ENCODE data around the gene SAT1.
A peak's percentile ranks its signal among the peaks of the same experiment; 100 is the strongest.
"Not testable (repeated sequence)": the region's sequence is repeated elsewhere in the genome, so short reads cannot be mapped to it uniquely, and the experiment has no call there.

SAT1 gene

GRCh38 chrX:23782863-23783588 lies at the start of gene SAT1:
TSS of gene SAT1 (plus strand) at chrX:23783173. CDS start at chrX:23783352, 179 bp downstream.
- DNase-seq, result peak; percentile 52

- DNase-seq, result no peak
Observed at GRCh38 chrX:23736030-23736429, 46.9 kb upstream of the SAT1 start.

GRCh38 chrX:23737413-23737812 lies 45.6 kb upstream of the SAT1 start:
- DNase-seq, result no peak

- DNase-seq, result no peak
Observed at GRCh38 chrX:23742174-23742696, 40.7 kb upstream of the SAT1 start.

- DNase-seq, result peak; percentile 46
Observed at GRCh38 chrX:23742697-23743622, 40.0 kb upstream of the SAT1 start, which contains the start of gene ACOT9. TSS of gene ACOT9 (minus strand) at chrX:23743276. CDS start at chrX:23743144, 132 bp downstream.

GRCh38 chrX:23743623-23743971 lies 39.4 kb upstream of the SAT1 start:
- DNase-seq, result not testable (repeated sequence)

DNA sequence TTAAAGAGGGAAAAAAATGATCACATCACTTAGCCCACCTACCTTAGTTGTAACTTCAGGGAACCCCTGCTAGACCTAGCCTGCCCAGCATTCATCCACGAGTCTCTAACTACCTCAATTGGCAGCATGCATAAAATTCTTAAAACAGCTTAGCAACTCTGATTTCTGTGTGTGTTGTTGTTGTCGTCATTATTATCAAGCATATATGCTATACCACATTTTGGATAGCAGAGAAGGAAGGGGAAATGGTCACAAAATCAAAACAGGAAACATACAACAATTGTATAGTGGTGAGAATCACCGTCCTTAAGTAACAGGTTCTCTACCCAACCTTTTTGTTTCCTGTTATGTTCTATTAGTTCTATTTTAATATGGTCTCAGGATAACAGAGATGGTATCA lies 37.2 kb upstream of the SAT1 start:
- no peak for DNase-seq

DNA sequence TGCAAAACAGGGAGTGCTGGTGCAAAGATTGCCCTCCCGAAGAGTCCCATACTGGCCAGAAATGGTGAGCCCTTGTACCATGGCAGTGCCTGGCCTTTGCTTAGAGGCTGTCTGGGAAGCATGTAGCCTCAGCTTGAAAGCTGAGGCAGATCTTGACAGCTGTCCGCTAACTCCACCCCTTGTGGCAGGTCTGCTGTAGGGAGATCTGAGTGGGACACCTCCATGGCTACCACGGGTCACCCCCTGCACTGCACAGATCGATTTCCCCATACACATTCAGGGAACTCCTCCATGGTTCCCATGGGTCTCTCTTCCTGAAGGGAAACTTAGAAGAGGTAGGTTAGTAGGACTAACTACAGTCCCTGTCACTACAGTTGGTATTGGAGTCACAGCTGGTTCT lies 33.8 kb upstream of the SAT1 start:
- DNase-seq, result no peak

DNA sequence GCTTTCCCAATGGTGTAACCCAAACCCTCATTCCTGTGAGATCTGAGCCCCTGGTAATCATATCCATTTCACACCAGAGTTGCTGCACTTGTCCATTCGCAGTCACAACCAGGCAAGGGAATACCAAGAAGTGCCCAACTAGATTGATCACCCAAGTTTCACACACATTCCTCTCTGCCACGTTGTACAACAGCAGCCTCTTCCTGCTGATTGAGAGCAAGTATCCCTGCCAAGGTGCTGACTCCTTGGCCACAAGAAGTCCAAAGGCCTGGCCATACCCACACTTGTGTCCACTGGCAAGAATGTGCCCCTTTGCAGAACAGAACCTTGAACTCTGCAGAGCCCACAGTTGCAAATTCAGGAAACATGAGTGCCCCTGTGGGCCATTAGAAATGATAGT lies 33.4 kb upstream of the SAT1 start:
- DNase-seq, result no peak

GRCh38 chrX:23752740-23753415 lies 30.1 kb upstream of the SAT1 start:
- no peak for DNase-seq

DNA sequence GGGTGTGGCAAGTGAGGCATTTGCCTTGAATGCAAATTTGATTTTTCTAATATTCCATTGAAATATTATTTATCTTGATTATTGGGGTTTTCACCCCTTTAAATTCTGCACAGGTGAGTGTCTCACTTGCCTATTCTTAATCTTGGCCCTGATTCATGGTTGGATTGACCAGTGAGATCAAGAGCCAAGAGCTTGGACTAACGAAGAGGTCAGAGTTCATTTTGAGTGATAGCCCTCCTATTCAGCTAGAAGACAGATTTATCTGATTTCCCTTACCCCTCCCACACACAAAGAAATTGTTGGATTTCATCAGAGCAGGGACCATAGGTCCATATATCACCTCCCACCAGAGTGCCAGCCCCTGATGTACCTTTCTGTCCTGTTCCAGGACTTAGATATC lies 28.3 kb upstream of the SAT1 start:
- no peak for DNase-seq

GRCh38 chrX:23756165-23756564 lies 26.8 kb upstream of the SAT1 start:
- DNase-seq, result no peak

DNA sequence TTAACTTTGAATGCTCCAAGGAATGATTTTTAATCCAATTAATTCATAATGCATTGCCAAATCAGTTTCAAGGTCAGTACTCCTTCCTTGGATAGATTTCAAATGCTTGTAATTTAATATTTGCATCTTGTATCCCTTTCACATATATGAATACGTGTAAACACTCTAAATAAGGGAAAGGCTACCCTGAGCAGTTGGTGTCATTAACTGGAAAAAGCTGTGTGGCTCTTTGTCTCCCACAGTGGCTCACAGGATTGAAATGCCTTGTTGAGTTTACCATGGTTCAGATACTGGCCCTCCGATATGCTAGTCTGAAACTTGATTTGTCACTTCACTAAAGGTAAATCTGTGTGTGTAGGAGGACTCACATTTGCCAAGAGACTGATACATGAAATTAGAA lies 23.2 kb upstream of the SAT1 start:
- DNase-seq, result no peak

DNA sequence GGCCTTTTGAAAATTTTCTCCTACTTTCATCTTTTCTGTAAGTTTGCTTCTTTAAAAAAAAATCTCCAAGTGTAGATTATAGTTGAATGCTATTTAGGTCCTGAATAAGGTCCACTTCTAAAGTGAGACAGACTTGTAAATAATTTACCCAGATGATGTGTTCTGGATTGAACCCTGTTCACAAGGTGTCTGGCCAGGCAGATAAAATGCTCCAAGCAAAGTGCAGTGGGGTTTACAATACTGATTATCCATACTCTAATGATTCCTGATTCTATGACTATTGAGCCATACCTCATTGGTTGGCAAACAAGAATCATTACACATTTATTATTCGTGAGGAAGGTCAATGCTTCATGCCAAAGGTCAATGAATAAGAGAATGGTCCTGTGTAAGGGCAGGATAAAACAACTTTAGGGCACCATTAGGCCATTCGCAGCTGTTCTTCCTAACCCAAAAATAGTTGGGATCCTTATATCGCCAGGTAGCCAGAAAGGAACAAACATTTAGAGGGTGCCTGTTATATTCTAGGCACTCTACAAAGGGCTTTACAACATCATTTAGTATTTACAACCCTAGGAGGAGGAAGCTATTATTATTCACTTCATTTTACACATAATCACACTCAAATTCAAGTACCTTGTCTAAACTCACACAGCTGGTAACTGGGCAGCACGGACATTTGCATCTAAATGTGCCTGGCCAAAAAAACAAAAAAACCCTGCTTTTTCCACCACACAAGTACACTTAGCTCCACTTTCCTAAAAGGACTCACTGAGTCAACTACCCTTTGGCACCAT lies 18.6 kb upstream of the SAT1 start:
- DNase-seq, result peak; percentile 55

DNA sequence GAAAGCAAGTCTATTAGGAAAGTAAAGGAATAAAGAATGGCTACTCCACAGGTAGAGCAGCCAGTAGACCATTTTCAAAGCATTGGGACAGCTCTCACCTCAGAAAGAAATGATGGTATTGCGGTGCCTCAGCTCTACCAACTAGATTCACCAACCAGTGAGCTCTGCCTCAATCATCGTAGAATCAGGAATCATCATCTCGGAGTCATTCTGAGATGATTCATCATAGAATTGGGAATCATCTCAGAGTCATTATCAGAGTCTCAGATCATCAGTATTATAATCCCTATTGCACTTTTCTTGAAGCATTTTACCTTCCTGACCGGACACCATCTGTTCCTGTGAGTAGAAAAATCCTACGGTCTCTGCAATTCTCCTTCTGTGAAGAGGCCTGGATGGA lies 17.5 kb upstream of the SAT1 start:
- no peak for DNase-seq

GRCh38 chrX:23765868-23766267 lies 17.1 kb upstream of the SAT1 start:
- DNase-seq, result no peak

DNA sequence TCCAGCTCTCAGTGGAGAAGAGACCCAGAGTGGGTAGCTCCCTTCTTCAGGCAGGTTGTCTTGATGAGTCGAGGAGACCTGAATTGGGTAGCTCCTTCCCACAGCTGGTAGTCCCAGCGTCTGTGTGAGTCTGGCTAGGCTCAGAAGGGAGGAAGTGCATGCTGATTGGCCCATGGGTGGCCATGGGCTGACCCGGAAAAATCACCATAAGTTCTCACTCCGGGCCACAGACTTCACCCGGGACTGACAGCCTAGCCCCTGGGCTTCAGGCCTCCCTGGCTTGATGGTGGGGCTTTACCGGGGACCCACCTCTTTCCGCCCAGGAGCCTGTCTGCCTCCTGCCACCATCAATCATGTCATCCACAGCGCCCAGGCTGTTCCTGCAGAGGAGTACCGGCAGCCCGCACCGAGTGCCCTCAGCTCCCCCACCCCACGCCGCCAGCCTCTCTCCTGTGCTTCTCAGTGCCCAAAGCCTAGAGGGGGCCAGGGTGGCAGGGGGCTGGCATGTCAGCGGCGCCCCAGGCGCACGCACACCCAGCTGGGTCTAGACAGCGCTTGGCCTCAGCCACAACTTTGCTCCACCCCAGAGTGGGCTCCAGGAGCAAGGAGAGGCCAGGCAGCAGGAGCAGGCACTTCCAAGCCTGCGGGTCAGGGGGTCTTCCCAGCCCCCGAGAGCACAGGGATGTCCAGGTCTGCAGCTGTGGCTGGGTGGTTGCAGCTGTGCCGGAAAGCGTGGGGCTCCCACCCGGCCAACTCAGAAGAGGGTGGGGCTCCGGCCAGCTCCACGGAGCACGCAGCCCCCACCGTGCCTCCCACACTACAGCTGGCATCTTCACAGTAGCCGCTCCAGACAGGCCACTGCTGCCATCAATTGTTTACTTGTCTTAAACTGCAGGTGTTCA lies 16.1 kb upstream of the SAT1 start:
- DNase-seq, result no peak

GRCh38 chrX:23770142-23770541 lies 12.8 kb upstream of the SAT1 start:
- DNase-seq, result no peak

DNA sequence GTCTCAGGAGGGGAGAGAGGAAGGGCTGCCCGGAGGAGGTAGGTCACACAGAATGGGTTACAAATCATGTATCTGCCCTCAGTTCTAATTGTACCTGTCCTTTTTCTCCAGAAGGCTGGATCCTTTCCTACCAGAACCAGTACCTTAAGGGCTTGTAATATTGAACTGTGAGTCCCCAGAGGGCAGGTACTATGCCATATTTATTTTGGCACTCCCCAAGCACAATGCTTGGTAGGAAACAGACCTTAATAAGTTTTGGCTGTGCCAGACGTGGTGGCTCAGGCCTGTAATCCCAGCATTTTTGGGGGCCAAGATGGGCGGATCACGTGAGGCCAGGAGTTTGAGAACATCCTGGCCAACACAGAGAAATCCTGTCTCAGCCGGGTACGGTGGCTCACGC lies 11.9 kb upstream of the SAT1 start:
- DNase-seq, result not testable (repeated sequence)

GRCh38 chrX:23773601-23774175 lies 9.3 kb upstream of the SAT1 start:
- DNase-seq, result peak; percentile 25

- no peak for DNase-seq
Observed at GRCh38 chrX:23776363-23776762, 6.6 kb upstream of the SAT1 start.

All from NCI-H2029 treated with DMSO at 0.1 percent for 48 hours (cell line).